ENCODE results near the gene GNPTG.

GNPTG gene

GRCh38 chr16:1394367-1394951, 42.7 kb downstream of the GNPTG start:
- DNase-seq (ENCODE audit: low spot score), result no peak

DNA sequence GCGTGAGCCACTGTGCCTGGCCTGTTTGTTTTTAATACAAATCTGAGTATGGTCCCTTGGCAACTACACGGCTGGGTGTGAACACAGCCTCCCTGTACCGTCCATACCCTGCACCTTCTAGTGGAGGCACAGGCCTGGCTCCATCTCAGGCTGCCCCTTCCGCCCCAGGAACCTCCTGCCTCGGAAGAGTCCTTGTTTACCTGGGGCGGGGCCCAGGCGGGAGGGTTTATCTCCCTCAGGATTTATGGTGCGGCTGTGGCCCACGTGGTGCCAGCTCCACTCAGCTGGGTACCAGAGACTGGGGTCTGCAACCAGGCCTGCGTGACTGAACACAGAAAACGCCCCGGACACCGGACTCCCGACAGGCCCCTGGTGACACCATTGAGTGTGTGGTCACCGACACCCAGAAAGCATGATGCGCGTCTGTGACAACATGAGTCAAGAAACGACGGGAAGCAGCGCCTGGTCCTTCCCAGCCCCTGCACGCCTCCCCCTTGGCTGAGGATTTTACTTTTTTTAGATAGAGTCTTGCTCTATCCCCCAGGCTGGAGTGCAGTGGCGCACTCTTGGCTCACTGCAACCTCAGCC, 43.8 kb downstream of the GNPTG start:
- no peak for DNase-seq (ENCODE audit: low spot score)

DNA sequence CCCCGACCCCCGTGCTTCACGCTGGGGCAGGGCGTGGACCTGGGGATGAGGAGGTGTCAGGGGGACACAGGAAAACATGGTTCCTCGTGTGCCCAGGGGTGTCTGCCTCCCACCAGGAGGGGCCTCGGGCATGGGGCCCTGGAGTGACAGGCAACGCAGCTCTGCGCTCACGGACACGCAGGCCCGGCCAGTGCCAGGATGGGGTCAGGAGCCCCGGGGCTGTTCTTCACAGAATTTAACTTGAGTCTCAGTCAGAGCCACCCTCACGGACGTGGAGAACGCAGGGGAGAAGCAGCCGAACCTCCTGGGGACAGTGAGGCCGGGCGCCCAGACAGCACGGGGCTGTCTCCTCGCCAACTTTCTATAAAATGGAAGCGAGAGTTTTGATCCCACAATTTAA, 46.0 kb downstream of the GNPTG start:
- no peak for DNase-seq (ENCODE audit: low spot score)

DNA sequence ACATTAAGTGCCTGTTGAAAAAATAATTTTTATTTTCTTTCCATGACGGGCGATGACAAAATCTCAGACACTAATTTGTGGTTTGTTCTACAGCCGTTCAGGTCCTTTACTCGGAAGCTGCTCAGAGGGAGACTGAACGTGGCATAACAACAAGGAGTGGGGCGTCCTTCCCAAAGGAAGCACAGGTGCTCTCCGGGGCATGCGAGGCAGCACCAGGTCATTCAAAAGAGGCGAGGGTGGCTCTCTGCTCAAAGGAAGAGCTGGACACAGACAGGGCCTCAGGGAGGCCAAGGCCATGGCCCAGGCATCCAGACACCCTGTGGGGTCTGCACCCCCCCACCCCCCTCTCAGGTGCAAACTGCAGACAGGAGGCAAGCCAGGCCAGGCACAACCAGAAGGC, 46.6 kb downstream of the GNPTG start:
- no peak for DNase-seq (ENCODE audit: low spot score)

DNA sequence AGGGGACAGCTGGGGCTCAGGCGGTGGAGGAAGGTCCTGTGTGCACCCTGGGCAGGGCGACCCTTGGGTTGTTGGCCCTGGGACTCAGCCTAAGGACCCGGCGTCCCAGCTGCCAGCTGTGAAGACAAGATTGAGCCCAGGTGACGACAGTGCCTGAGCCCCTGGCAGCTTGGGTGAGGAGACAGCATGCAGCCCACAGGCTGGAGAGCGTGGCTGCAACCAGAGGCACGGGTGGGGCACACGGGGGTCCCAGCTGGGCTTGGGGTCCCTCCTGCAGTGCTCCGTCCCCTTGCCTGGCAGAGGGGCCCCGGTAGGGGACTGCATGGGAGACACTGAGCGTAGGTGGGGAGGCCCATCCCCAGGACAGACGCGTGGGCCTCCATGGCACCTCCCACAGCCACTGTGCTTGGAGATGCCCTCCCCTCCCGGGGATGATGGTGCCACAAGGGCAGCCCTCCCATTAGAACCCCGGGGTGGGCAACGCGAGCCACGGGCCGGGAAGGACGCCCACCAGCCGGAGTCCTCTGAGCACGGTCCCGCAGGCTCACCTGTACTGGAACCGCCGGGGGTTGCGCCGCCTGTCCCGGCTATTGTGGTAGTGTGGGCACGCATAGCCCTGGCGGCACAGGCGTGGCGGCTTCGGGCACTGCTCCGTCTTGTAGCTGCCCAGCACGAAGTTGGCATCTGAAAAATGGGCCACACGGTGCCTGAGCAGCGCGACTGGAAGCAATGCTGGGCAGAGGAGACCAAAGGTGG, 47.3 kb downstream of the GNPTG start:
- DNase-seq (ENCODE audit: low spot score), result no peak

DNA sequence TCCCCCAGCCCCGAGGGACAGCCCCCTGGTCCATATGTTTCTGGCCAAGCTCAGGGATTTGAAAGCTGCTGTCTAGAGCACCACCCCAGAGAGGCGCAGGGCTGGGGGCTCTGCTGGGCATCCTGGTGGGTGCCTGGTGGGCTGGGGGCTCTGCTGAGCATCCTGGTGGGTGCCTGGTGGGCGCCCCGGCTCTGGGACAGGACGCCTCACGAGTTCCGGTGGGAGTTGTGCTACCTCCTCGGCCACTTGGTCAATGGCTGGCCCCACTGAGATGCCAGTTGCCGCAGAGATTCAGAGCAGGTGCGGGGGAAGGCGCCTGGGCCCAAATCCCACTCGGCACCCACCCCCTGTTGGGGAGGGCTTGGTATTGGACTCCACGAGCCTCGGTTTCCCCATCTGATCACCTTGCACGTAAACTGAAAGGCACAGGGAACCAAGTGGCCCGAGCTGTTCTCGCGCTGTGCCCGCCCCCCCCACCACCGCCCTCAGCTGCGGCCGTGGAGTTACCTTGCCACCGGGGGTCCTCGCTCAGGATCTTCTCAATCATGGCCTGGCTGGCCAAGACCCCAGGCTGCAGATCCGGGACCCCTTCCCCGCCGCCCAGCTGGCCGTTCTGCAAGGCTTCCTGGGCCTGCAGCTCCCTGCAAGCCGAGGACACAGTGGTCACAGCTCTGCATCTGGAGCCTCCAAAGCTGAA, 49.5 kb downstream of the GNPTG start:
- DNase-seq (ENCODE audit: low spot score), result no peak

DNA sequence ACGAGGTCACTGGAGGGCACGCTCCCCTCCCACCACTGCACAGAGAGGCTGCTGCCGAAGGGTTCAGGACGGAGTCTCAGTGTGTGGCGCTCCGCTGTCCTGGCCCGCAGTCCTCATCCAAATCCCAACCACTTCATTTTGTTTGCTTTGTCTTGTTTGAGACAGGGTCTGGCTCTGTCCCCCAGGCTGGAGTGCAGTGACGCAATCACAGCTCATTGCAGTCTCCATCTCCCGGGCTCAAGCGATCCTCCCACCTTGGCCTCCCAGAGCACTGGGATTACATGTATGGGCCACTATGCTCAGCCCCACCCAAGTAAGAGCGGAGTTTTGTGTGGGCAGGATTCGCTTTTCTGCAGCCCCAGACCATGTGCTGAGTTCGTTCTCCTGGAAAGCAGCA, 50.0 kb downstream of the GNPTG start:
- no peak for DNase-seq (ENCODE audit: low spot score)

- no peak for DNase-seq (ENCODE audit: low spot score)
Measured at GRCh38 chr16:1403036-1403435, 51.3 kb downstream of the GNPTG start.

- DNase-seq (ENCODE audit: low spot score), result no peak
Measured at GRCh38 chr16:1403733-1404132, 52.0 kb downstream of the GNPTG start.

GRCh38 chr16:1407753-1408152, 56.0 kb downstream of the GNPTG start:
- DNase-seq (ENCODE audit: low spot score), result no peak

DNA sequence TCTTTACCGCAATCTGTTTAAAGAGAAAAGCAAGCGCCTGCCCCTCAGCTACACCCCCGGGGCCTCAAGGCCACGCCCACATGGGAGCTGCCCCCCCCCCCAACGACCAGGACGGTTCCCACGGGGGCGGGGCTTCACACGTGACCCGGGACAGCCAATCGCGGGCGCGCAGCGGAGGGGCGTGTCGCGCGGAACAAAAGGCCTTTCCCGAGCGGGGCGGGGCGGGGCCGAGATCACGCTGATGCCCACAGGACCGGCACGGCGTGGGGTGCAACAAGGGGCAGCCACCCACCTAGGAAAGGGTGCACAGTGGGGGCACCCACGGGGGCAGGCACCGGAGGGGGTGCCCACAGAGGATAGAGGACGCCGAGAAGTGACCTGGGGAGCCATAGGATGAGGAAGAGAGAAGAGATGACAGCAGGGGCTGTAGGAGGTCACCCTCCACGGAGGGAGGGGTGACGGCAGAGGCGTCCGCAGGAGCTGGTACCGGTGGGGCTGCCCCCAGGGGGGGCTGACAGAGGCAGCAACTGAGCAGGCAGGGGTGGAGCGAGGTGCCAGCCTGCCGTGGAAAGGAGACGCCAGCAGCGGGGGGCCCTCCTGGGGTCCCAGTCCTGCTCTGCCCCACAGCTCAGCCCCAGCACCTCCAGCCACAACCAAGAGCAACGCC, 56.6 kb downstream of the GNPTG start:
- DNase-seq (ENCODE audit: low spot score), result peak; percentile 85

DNA sequence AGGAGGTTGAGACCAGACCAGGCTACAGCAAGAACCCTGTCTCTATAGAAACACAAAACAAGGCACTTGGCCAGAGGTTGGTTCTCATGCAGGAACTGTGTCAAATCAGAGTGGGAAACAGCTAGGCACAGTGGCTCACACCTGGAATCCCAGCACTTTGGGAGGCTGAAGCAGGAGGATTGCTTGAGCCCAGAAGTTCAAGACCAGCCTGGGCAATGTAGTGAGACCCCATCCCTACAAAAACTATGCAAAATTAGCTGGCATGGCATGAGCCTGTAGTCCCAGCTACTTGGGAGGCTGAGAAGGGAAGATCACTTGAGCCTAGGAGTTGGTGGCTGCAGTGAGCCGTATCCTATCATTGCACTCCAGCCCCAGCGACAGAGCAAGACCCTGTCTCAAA, 61.1 kb downstream of the GNPTG start:
- no peak for DNase-seq (ENCODE audit: low spot score)

Data from SK-N-DZ (cell line).